ENCODE results near the gene PECR.

Gene PECR

DNA sequence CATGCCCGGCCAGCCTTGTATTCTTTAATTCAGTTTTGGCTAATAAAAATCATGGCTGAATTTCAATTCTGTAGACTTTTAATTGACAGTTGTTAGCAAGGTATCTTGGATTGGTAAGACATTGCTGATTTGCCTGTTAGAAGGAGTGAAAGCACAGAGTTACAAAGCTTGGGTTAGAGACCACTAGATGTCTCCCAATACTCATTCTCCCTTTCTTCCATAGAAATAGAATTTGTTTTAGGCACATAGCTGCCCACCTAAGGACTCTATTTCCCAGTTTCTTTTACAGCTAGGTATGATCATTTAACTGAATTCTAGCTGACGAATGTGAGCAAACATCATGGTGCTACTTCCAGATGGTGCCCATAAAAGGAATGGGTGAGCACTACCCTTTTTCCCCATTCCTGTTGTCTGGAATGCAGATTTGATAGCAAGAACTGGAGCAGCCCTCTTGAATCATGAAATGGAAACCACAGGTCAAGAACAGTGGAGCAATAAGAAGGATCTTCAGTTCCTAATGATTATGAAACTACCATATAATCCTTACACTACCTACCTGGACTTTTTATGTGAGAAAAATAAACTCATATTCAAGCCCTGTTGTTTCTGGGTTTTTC is 17.5 kb downstream of the PECR start:
- H3K4me3 ChIP-seq (replicated peaks; ENCODE audit: low read depth, low read length): no peak overlapping the region
- no peak for TF ChIP-seq CTCF (IDR thresholded peaks at IDR 0.05; ENCODE audit: low read length, missing control alignments)

DNA sequence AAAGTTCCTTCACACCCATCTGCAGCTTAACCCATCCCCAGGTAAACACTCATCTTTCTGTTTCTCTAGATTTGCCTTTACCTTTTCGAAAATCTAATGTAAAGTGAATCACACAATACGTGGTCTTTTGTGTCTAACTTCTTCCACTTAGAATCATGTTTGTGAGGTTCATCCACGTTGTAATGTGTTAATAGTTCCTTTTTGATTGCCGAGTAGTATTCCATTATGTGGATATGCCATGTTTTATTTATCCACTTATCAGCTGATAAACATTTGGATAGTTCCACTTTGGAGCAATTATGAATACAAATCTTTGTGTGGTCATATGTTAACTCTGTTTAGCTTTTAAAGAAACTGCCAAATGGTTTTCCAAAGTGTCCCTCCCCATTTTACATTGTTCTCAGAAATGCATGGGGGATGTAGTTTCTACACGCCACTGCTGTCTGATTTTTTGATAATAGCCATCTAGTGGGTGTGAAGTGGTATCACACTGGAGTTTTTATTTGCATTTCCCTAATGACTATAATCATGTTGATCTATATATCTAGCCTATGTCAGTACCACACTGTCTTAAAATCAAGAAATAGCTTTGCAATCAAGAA is 22.3 kb downstream of the PECR start:
- H3K4me3 ChIP-seq (replicated peaks; ENCODE audit: low read depth, low read length): no peak overlapping the region
- TF ChIP-seq CTCF (IDR thresholded peaks at IDR 0.05; ENCODE audit: low read length, missing control alignments): no peak

More for the DNA sequence above, 17.5 kb downstream of the PECR start:
- peak; percentile 32 for DNase-seq (ENCODE audit: low read depth)

GRCh38 chr2:216057688-216058193 is 23.9 kb downstream of the PECR start:
- TF ChIP-seq CTCF (IDR thresholded peaks at IDR 0.05; ENCODE audit: low read length, missing control alignments): no peak
- no peak overlapping the region for H3K4me3 ChIP-seq (replicated peaks; ENCODE audit: low read depth, low read length)
- no peak for DNase-seq (ENCODE audit: low read depth)

More for the DNA sequence above, 22.3 kb downstream of the PECR start:
- no peak for DNase-seq (ENCODE audit: low read depth)

- H3K4me3 ChIP-seq (replicated peaks; ENCODE audit: low read depth, low read length): no peak overlapping the region
- no peak for DNase-seq (ENCODE audit: low read depth)
- TF ChIP-seq CTCF (IDR thresholded peaks at IDR 0.05; ENCODE audit: low read length, missing control alignments): no peak
These were observed 24.9 kb downstream of the PECR start for GRCh38 chr2:216056739-216057138.

DNA sequence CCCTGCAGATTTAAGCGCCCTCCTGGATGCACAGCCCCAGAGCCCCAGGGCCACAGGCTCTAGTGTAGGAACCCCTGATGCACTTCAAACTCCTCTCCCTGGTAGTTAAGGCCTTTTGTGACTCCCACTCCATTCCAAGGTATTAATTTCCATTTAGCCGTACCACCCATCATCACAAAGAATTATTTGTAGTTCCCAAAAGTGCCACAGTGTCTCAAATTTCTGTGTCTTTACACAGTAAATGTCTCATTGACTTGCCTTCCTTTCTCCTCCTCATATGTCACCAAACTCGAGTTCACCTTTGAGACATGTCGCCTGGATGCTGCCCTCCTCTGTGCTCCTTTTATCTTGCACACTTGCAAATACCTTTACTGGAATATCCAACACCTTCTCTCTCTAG is 25.9 kb downstream of the PECR start:
- no peak overlapping the region for H3K4me3 ChIP-seq (replicated peaks; ENCODE audit: low read depth, low read length)
- DNase-seq (ENCODE audit: low read depth): no peak
- TF ChIP-seq CTCF (IDR thresholded peaks at IDR 0.05; ENCODE audit: low read length, missing control alignments): no peak

GRCh38 chr2:216052420-216052819 is 29.2 kb downstream of the PECR start:
- H3K4me3 ChIP-seq (replicated peaks; ENCODE audit: low read depth, low read length): no peak overlapping the region
- TF ChIP-seq CTCF (IDR thresholded peaks at IDR 0.05; ENCODE audit: low read length, missing control alignments): no peak
- no peak for DNase-seq (ENCODE audit: low read depth)

DNA sequence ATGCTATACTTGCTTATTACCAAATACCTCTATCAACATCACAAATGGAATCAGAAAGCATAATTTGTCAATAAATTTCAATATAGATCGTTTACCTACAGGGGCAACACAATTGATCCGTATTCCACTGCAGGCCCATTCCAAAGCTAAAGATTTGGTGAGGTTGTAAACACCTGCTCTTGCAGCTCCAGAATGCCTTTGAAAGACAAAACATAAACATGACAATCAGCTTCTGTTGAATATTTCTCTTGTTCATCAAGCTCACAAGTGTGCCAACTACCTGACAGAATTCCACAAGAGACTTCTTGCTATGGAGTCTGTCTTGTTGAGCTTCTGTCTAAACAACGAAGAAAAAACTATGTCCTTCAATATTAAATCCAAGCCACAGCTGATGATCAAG is 30.3 kb downstream of the PECR start:
- DNase-seq (ENCODE audit: low read depth): no peak
- no peak overlapping the region for H3K4me3 ChIP-seq (replicated peaks; ENCODE audit: low read depth, low read length)
- no peak for TF ChIP-seq CTCF (IDR thresholded peaks at IDR 0.05; ENCODE audit: low read length, missing control alignments)

Measured in fibroblast of pulmonary artery (primary cell).